ENCODE data around the gene ATP2C1.

The ATP2C1 gene

GRCh38 chr3:130895690-130896488, 2.0 kb downstream of the ATP2C1 start:
- peak; percentile 22 for DNase-seq

GRCh38 chr3:130897316-130897715, 3.4 kb downstream of the ATP2C1 start:
- no peak for DNase-seq

GRCh38 chr3:130900959-130901358, 7.1 kb downstream of the ATP2C1 start:
- DNase-seq, result no peak

- DNase-seq, result no peak
Observed at GRCh38 chr3:130901463-130902204, 7.8 kb downstream of the ATP2C1 start.

- no peak for DNase-seq
Observed at GRCh38 chr3:130903412-130903908, 9.6 kb downstream of the ATP2C1 start.

GRCh38 chr3:130904491-130904890, 10.6 kb downstream of the ATP2C1 start:
- no peak for DNase-seq

GRCh38 chr3:130905551-130905950, 11.7 kb downstream of the ATP2C1 start:
- no peak for DNase-seq

- no peak for DNase-seq
Observed at GRCh38 chr3:130906374-130906995, 12.6 kb downstream of the ATP2C1 start.

GRCh38 chr3:130907500-130907899, 13.6 kb downstream of the ATP2C1 start:
- DNase-seq, result no peak

GRCh38 chr3:130907966-130908365, 14.1 kb downstream of the ATP2C1 start:
- DNase-seq, result no peak

- no peak for DNase-seq
Observed at GRCh38 chr3:130915567-130916292, 21.8 kb downstream of the ATP2C1 start.

- no peak for DNase-seq
Observed at GRCh38 chr3:130916507-130917167, 22.8 kb downstream of the ATP2C1 start.

- no peak for DNase-seq
Observed at GRCh38 chr3:130918328-130918727, 24.4 kb downstream of the ATP2C1 start.

- DNase-seq, result no peak
Observed at GRCh38 chr3:130925628-130926027, 31.7 kb downstream of the ATP2C1 start.

- no peak for DNase-seq
Observed at GRCh38 chr3:130926504-130926903, 32.6 kb downstream of the ATP2C1 start.

- no peak for DNase-seq
Observed at GRCh38 chr3:130929804-130930203, 35.9 kb downstream of the ATP2C1 start.

GRCh38 chr3:130932979-130933378, 39.1 kb downstream of the ATP2C1 start:
- DNase-seq, result no peak

GRCh38 chr3:130933801-130934345, 40.0 kb downstream of the ATP2C1 start:
- no peak for DNase-seq

- no peak for DNase-seq
Observed at GRCh38 chr3:130934442-130935089, 40.7 kb downstream of the ATP2C1 start.

GRCh38 chr3:130935761-130936492, 42.0 kb downstream of the ATP2C1 start:
- DNase-seq, result no peak

GRCh38 chr3:130939753-130940152, 45.9 kb downstream of the ATP2C1 start:
- DNase-seq, result no peak
